Measurements from ENCODE around the gene LRMDA. TPM values are rescaled to one million over a fixed set of nuclear protein-coding genes. Genes with fewer than 3 reads are reported as not detected.

The LRMDA gene
- total and polyA plus RNA-seq, 2 of the 13 experiments (the other 11 are each of a cell fraction or from before 2014, with no cell fraction given) = 13.4 to 22.0 TPM

GRCh38 chr10:75398692-75399460 is 32.5 kb upstream of the LRMDA start (continued):
- TF ChIP-seq, protein P1, sequence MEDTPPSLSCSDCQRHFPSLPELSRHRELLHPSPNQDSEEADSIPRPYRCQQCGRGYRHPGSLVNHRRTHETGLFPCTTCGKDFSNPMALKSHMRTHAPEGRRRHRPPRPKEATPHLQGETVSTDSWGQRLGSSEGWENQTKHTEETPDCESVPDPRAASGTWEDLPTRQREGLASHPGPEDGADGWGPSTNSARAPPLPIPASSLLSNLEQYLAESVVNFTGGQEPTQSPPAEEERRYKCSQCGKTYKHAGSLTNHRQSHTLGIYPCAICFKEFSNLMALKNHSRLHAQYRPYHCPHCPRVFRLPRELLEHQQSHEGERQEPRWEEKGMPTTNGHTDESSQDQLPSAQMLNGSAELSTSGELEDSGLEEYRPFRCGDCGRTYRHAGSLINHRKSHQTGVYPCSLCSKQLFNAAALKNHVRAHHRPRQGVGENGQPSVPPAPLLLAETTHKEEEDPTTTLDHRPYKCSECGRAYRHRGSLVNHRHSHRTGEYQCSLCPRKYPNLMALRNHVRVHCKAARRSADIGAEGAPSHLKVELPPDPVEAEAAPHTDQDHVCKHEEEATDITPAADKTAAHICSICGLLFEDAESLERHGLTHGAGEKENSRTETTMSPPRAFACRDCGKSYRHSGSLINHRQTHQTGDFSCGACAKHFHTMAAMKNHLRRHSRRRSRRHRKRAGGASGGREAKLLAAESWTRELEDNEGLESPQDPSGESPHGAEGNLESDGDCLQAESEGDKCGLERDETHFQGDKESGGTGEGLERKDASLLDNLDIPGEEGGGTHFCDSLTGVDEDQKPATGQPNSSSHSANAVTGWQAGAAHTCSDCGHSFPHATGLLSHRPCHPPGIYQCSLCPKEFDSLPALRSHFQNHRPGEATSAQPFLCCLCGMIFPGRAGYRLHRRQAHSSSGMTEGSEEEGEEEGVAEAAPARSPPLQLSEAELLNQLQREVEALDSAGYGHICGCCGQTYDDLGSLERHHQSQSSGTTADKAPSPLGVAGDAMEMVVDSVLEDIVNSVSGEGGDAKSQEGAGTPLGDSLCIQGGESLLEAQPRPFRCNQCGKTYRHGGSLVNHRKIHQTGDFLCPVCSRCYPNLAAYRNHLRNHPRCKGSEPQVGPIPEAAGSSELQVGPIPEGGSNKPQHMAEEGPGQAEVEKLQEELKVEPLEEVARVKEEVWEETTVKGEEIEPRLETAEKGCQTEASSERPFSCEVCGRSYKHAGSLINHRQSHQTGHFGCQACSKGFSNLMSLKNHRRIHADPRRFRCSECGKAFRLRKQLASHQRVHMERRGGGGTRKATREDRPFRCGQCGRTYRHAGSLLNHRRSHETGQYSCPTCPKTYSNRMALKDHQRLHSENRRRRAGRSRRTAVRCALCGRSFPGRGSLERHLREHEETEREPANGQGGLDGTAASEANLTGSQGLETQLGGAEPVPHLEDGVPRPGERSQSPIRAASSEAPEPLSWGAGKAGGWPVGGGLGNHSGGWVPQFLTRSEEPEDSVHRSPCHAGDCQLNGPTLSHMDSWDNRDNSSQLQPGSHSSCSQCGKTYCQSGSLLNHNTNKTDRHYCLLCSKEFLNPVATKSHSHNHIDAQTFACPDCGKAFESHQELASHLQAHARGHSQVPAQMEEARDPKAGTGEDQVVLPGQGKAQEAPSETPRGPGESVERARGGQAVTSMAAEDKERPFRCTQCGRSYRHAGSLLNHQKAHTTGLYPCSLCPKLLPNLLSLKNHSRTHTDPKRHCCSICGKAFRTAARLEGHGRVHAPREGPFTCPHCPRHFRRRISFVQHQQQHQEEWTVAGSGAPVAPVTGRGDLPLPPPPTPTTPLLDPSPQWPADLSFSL (CRISPR knock-in tag; IDR thresholded peaks at IDR 0.05) = no peak
- TF ChIP-seq TARDBP (CRISPR knock-in tag; IDR thresholded peaks at IDR 0.05) (no peak), SMC3 (IDR thresholded peaks at IDR 0.05; ENCODE audit: low read length) (no peak), ELF3 (CRISPR knock-in tag; IDR thresholded peaks at IDR 0.05) (no peak), ZNF260 (CRISPR knock-in tag; IDR thresholded peaks at IDR 0.05; ENCODE audit: borderline replicate concordance, low read depth) (no peak), CCAR2 (optimal IDR thresholded peaks at IDR 0.05; ENCODE audit: low read depth, low read length) (no peak), SAFB2 (CRISPR knock-in tag; IDR thresholded peaks at IDR 0.05; ENCODE audit: borderline replicate concordance, low read depth) (peak; percentile 20; the same call in 1 of the 2 replicates), ARID4A (CRISPR knock-in tag; IDR thresholded peaks at IDR 0.05; ENCODE audit: borderline replicate concordance) (peak; percentile 6; the same call in 1 of the 2 replicates), ATF4 (CRISPR knock-in tag; IDR thresholded peaks at IDR 0.05) (no peak), SP2 (CRISPR knock-in tag; IDR thresholded peaks at IDR 0.05) (no peak), ZNF12 (CRISPR knock-in tag; IDR thresholded peaks at IDR 0.05) (no peak)
- TF ChIP-seq, protein P2, sequence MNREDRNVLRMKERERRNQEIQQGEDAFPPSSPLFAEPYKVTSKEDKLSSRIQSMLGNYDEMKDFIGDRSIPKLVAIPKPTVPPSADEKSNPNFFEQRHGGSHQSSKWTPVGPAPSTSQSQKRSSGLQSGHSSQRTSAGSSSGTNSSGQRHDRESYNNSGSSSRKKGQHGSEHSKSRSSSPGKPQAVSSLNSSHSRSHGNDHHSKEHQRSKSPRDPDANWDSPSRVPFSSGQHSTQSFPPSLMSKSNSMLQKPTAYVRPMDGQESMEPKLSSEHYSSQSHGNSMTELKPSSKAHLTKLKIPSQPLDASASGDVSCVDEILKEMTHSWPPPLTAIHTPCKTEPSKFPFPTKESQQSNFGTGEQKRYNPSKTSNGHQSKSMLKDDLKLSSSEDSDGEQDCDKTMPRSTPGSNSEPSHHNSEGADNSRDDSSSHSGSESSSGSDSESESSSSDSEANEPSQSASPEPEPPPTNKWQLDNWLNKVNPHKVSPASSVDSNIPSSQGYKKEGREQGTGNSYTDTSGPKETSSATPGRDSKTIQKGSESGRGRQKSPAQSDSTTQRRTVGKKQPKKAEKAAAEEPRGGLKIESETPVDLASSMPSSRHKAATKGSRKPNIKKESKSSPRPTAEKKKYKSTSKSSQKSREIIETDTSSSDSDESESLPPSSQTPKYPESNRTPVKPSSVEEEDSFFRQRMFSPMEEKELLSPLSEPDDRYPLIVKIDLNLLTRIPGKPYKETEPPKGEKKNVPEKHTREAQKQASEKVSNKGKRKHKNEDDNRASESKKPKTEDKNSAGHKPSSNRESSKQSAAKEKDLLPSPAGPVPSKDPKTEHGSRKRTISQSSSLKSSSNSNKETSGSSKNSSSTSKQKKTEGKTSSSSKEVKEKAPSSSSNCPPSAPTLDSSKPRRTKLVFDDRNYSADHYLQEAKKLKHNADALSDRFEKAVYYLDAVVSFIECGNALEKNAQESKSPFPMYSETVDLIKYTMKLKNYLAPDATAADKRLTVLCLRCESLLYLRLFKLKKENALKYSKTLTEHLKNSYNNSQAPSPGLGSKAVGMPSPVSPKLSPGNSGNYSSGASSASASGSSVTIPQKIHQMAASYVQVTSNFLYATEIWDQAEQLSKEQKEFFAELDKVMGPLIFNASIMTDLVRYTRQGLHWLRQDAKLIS (CRISPR knock-in tag; IDR thresholded peaks at IDR 0.05) = peak; percentile 72; the same call in 1 of the 2 replicates

Data from HepG2 (cell line).